ENCODE data around the gene DPY19L1. TPM values are rescaled to one million over a fixed set of nuclear protein-coding genes. Genes with fewer than 3 reads are reported as not detected.
"Not testable (repeated sequence)": the region's sequence is repeated elsewhere in the genome, so short reads cannot be mapped to it uniquely, and the experiment has no call there.

The DPY19L1 gene
- total RNA-seq, 1 experiment from 2014 or later: 17.3 TPM

DNA sequence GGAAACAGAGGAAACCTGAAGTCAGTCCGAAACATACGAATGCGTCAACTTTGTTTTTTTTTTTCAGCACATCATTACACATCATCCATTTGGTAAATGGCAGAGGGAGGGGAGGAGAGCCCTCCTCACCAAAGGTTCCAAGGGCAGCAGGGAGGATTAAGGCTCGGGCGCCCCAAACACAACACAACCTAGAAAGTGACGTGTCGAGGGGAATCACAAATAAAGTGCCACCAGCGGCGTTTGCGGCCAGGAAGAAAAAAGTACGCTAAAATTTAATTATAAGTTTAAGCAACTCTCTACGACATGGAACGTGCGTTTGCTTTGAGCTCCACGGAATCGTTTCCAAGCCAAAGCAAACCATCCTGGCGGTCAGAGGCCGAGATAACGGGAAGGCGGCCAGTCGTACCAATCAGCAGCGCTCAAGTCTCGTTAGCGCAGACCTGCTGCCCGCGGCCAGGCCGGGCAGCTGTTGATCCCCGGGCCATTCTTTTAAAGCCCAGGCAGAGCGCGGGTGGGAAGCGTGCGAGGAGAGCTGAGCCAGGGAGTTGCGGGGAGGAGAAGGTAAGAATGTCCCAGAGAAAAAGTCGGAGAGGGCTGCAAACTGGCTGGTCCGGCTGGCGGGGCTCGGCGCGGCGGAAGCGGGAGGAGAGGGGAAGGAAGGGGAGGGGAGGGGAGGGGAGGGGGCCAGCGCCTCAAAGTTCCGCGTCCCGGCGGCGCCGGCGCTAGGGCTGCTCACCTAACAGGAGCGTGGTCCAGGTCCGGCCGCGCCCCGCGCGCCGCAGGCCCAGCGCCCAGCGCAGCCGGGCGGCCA is 719 bp downstream of the DPY19L1 start:
- DNase-seq (ENCODE audit: low spot score): peak; percentile 70
- in situ Hi-C loops (cut with HindIII; ENCODE audit: low sequenced_read_pairs): no loop called here

DNA sequence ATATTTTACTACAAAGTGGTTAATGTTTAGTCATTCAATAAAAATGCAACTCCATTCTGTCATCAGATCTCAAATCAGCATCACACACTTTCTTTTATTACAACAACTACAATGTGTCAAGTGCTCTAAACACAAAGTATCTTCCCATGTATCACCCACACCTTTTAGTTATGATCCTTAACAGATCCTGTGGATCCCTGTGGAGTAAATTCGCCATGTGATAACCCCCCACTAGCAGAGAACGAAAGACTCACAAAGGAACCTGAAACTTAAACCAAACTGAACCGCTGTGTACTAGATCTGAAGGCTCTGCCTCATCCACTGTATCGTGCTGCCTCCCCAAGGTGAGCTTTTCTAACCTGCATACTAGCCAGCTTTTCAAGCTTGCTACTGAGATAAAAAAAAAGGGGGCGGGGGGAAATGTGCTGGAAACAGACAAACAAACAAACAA is 1.7 kb downstream of the DPY19L1 start:
- in situ Hi-C loops (cut with HindIII; ENCODE audit: low sequenced_read_pairs): no loop called here
- DNase-seq (ENCODE audit: low spot score): peak; percentile 88

DNA sequence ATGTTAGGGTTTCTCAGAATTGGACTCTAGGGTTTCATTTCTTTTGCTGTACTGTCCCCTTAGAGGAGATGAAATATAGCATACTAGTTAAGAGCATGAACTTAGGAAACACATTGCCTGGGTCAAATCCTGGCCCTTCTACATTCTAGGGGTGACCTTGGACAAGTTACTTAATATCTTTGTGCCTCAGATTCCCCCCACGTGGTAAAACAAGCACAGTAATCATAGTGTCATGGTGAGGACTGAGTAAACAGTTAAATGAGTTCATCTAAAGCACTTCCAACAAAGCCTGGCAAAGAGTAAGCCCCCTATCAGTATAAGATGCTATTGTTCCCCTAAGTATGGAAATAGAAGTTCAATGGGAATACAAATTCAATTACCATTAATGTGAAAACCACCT is 5.1 kb downstream of the DPY19L1 start:
- in situ Hi-C loops (cut with HindIII; ENCODE audit: low sequenced_read_pairs): no loop called here
- DNase-seq (ENCODE audit: low spot score): no peak

DNA sequence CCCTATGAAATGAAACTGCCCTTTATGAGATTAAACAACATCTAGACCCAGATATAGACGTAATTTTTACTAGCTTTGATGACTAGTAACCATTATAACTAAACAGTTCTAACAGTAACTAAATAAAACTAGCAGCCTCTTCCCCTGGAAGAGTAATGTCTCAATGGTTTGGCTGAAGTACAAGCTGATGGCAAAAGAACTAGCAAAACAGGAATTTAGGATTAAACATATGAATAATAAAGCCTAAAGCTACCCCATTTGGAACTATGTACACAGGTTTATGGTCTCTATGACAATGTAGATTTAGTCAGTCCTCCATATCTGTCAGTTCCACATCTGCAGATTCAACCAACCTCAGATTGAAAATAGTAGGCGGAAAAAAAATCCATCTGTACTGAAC is 6.4 kb downstream of the DPY19L1 start:
- in situ Hi-C loops (cut with HindIII; ENCODE audit: low sequenced_read_pairs): no loop called here
- no peak for DNase-seq (ENCODE audit: low spot score)

DNA sequence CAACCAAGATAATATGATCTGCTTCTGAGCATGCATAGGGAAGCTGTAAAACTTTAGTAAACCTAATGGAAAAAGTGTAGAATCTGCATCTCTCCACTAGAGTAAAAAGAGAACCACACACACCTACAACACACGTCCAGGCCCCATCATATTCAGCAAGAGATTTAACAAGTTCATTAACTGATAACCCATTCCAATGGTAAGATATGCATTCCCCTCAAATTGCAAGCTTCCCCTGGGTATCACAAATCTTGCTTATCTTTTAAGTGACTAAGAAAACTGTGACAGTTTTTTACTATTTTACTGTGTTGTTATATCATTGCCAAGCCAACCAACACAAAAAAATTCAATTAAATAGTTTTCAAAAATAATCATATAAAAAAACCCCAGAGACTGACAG is 8.0 kb downstream of the DPY19L1 start:
- in situ Hi-C loops (cut with HindIII; ENCODE audit: low sequenced_read_pairs): no loop called here
- no peak for DNase-seq (ENCODE audit: low spot score)

DNA sequence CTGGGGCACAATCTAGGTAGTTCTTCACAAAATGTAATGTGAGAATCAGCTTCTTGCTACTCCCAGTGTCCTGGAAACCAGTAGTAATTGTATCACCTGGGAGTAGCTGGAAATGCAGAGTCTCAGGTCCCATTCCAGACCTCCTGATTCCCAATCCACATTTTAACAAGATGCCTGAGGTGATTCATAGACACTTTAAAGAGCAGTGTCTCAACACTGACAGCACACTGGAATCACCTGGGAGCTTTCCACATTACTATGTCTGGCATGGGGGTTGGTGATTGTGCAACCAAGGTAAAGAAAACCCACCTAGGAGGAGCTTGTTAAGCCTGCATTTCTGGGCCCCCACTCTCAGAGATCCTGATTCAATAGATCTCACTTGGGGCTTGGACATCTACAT is 11.1 kb downstream of the DPY19L1 start:
- no peak for DNase-seq (ENCODE audit: low spot score)
- in situ Hi-C loops (cut with HindIII; ENCODE audit: low sequenced_read_pairs): no loop called here

DNA sequence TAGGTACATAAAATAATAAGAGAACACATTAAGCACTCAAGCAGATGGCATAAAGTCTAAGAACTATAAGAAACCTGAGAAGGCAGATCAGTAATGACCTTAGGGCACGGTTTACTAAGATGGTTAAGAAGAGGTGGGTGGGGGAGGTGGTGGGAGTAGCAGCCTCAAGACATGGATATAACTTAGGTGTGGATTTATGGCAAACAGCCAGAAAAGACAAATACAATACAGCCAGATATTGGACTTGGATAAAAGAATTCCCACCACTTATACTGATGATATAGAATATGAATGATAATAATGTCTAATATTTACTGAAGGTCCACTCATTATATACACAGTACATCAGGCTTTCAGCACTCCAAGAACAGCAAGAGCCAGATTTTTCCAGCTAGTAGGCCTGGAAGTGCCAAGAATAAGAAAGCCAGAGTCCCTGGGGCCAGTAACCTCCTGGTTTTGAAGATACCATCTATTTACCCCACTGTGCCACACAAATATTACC is 11.9 kb downstream of the DPY19L1 start:
- no peak for DNase-seq (ENCODE audit: low spot score)
- in situ Hi-C loops (cut with HindIII; ENCODE audit: low sequenced_read_pairs): no loop called here

DNA sequence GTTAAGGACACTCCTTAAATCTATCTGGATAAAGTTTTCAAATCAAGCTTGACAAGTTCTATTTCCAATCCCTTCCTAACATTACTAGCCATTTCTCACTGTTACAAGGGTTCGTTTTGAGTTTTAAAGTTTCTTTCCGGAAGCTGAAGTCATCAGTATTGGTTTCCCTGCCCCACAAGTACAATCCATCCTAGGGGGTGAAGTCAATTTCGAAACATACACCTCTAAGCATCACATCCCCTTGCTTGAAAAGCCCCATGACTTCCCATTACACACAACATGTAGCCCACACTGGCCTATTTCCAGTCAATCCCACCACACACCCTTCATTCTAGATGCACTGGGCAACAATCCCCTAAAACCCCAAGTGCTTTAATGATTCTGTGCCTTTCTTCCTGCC is 13.0 kb downstream of the DPY19L1 start:
- in situ Hi-C loops (cut with HindIII; ENCODE audit: low sequenced_read_pairs): no loop called here
- no peak for DNase-seq (ENCODE audit: low spot score)

DNA sequence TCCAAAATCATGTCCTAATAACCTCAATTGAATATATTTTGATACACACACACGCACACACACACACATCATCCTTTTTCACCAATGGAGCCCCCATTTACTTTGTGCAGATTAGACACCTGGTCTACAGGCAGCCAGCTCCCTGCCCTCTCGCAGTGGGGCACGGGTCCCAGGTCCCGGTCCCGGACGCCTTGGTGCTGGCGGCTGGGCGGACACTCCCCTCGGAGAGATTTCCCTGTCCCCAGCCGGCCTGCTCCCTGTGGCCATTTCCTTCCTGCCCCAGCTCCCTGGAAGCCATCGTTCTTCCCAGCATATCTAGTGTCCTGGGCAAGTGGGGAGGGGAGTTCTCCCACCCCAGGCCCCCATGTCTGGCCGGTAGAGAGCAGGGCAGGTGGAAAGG is 14.6 kb downstream of the DPY19L1 start:
- no peak for DNase-seq (ENCODE audit: low spot score)
- in situ Hi-C loops (cut with HindIII; ENCODE audit: low sequenced_read_pairs): no loop called here

DNA sequence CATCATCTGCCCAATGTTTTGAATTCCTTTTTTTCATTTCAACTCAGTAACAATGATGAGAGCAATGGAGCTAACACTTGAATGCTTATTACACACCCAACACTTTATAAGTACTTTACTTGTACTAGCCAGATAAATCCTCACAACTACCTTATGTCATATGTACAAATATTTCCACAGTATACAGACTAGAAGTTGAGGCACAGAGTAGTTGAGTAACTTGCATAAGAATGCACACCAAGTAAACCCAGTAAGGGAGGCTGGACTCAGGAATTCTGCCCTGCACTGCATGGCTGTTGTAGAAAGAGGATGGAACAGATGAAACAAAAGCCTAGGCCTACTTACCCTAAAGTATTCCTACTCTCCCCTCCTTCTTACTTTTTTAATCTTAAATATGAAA is 15.8 kb downstream of the DPY19L1 start:
- DNase-seq (ENCODE audit: low spot score): no peak
- in situ Hi-C loops (cut with HindIII; ENCODE audit: low sequenced_read_pairs): no loop called here

DNA sequence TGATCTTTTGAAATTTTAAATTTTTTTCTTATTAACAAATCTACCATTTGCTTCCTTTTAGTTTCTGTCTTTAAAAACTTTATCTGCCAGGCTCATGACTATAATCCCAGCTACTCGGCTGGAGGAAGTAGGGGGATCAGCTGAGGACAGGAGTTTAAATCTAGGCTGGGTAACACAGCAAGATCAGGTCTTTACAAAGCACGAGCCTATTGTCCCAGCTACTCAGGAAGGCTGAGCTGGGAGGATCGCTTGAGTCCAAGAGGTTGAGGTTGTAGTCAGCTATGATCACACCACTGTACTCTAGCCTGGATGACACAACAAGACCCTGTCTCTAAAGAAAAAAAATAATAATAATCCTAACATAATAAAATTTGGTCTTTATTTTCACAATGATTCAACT is 17.5 kb downstream of the DPY19L1 start:
- no peak for DNase-seq (ENCODE audit: low spot score)
- in situ Hi-C loops (cut with HindIII; ENCODE audit: low sequenced_read_pairs): no loop called here

DNA sequence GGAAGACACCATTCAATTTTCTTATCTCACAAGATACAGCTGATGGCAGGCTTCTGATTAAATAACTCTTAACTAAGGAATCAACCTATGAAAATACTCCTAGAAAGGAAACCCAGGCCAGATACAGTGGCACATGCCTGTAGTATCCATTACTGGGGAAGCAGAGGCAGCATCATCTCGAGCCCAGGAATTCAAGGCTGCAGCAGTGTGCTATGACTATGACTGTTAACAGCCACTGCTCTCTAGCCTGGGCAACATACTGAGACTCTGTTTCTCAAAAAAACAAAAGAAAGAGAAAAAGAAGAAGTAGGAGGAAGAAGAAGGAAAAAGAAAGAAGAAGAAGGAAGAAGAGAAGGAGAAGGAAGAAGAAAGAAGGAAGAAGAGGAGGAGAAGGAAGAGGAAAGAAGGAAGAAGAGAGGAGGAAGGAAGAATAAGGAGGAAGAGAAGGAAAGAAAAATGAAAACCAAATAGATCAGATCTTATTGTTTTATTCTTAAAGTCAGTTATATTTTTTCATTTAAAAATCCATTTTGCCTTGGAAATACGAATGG is 18.0 kb downstream of the DPY19L1 start:
- in situ Hi-C loops (cut with HindIII; ENCODE audit: low sequenced_read_pairs): no loop called here
- DNase-seq (ENCODE audit: low spot score): peak; percentile 28

DNA sequence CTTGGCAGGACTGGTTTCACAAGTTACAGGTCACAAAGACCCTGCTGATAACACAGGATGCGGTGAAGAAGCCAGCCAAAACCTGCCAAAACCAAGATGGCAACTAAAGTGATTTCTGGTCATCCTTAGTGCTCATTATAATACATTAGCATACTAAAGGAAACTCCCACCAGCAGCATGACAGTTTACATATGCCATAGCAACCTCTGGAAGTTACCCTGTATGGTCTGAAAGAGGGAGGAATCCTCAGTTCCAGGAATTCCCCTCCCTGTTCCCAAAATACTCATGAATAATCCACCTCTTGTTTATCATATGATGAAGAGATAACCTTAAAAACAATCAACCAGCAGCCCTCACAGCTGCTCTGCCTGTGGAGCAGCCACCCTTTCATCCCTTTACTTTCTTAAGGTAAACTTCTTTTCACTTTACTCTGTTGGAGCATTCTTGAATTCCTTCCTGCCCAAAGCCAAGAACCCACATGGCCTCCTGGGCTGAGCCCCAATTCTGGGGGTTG is 21.9 kb downstream of the DPY19L1 start:
- no peak for DNase-seq (ENCODE audit: low spot score)
- in situ Hi-C loops (cut with HindIII; ENCODE audit: low sequenced_read_pairs): no loop called here

DNA sequence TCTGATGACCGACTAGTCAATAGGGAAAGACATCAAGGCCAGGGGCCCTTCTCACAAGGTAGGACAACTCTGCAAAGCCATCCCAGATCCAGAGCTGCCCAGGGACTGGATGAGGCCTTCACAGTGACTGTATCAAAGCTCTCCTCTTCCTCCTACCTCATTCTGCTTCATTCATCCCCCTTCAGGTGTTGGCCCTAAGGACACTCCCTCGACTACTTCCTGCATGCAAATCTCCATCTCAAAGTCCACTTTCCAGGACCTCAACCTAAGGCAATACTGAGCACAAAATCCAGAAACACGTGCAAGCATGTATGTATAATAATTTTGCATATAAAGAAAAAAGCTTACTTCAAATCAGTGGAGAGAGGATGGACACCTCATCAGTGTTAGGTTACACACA is 25.1 kb downstream of the DPY19L1 start:
- in situ Hi-C loops (cut with HindIII; ENCODE audit: low sequenced_read_pairs): no loop called here
- DNase-seq (ENCODE audit: low spot score): no peak

DNA sequence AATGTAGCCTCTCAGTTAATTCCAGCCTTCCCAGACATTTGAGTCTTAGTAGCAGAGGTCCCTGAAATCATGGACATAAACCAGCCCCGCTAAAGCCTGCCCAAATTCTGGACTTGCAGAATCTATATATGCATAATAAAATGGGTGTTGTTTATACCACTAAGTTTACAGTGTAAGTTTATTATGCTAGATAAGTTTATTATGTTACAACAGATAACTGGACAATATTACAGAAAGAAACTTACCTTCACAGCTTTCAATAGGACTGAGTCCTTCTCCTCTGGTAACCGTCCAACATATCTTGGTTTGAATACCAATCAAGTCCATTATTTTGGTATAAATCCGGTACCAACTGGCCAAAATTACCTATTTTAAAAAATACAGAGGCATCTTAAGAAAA is 26.2 kb downstream of the DPY19L1 start:
- in situ Hi-C loops (cut with HindIII; ENCODE audit: low sequenced_read_pairs): no loop called here
- no peak for DNase-seq (ENCODE audit: low spot score)

DNA sequence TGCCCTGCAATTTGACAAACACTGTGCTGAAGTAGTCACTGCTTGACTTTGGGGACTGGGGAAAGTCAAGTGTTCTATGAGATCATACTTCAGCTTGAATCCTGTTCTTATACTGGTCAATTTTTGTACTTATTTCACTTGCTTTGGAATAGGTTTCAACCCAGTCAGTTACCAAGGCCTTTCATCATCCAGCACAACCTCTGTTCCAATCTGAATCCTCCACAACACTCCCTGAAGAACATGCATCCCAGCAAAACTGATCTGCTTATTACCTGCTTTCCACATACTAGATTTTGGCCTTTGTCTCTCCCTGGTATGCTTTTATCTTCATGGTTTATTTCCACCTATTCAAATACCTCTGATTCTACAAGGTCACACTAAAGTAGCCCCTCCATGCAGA is 29.5 kb downstream of the DPY19L1 start:
- in situ Hi-C loops (cut with HindIII; ENCODE audit: low sequenced_read_pairs): no loop called here

DNA sequence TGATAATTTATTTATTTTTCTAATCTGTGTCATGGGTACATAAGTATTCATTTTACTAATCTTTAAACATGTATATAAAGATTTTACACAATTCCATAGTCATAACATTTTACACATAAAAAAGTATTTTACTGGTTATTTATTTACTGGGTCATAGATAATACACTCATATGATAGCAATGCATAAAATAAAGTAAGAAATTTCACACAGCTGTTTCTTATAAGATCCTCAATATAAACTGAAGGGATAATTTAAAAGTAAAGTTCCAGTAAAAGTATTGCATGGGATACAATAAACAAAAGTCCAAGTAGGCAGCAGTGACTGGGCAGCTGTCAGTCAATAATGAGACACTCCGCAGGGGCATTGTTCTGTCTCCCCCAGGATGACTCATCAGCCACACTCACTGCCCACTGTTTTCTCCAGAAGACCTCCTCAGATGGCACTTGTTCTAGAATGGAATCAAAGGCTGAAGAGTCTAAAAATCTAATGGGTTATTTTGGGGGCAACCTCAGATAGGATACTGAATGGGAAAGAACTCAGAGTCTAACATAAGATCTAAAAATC is 32.7 kb downstream of the DPY19L1 start:
- no peak for DNase-seq (ENCODE audit: low spot score)
- in situ Hi-C loops (cut with HindIII; ENCODE audit: low sequenced_read_pairs): no loop called here

More for the DNA sequence above, 29.5 kb downstream of the DPY19L1 start:
- DNase-seq (ENCODE audit: low spot score): no peak

DNA sequence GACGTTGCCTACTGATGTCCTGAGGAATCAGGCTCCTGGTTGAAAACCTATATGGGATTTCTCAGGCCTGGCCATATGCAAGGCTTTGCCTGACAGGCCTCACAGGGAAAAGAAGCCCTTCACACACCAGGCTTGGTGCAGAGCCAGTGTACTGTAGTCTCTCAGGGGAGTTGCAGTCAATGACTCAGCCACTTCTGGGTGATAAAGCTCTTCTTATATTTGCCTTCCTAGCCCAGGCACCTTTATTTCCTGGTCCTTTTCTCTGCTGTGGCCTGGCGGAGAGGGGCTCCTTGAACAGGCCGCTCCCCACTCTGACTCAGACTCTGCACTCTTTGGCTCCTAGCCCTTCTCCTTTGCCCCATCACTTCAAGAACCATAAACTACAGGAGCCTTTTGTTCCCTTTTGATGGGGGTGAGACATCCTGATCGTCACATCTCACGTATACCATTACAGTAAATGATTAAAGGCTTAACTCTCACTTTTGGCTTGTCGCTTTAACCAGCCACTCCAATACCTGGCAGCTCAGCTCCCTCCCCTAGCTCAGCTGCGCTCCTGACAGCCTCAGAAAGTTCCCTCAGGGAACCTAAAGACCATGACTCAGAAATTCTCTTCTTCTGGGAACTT is 33.5 kb downstream of the DPY19L1 start:
- peak; percentile 30 for DNase-seq (ENCODE audit: low spot score)
- in situ Hi-C loops (cut with HindIII; ENCODE audit: low sequenced_read_pairs): no loop called here

DNA sequence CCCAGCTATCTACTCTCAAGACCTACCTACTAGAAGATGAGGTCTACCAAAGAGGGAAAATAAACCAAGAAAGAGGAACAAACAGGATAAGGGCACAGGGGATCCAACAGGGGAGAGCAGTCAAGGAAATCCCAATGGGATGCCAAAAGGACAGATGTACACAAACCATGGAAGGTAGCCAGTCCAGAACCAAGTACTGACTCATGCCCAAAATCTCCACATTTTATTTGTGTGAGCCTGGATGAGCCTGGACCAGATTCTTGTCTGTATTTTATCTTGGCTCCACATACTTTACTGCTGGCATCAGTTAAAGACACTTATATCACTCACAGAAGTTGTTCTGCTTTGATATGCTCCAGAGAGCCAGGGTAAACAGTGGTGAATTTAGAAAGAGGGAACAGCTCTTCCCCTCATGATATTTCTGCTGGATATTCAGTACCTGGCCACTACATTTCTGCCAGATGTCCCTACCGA is 34.1 kb downstream of the DPY19L1 start:
- DNase-seq (ENCODE audit: low spot score); in situ Hi-C loops (cut with HindIII; ENCODE audit: low sequenced_read_pairs): not testable (repeated sequence)

DNA sequence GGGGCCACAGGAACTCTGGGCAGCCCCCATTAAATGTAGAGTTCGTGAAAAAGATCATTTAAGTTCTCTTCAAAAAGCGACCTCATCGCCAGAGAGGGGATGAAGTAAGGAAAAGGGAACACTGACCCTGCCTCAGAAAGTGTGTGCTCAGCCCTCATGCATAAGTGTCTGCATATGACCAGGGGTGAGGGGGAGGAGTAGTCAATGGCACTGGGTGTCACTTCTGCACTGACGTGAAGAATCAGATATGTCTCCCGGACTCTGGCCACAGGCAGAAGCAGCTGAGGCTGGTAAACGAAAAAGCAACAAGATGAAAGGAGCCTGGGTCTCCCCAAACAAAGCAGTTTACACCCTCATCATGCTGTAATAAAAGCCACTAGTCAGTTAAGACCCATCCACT is 39.0 kb downstream of the DPY19L1 start:
- in situ Hi-C loops (cut with HindIII; ENCODE audit: low sequenced_read_pairs): not testable (repeated sequence)

More for the DNA sequence above, 39.0 kb downstream of the DPY19L1 start:
- not testable (repeated sequence) for DNase-seq (ENCODE audit: low spot score)

Data from G401 (cell line).